Left lung (tissue), 10 donors: Measurements from ENCODE around the gene GNA15. TPM values are rescaled to one million over a fixed set of nuclear protein-coding genes. Genes with fewer than 3 reads are reported as not detected.

Source experiments
- ATAC-seq: fragments of 200-7000 bp; cut with Tn5 transposase; one replicate; pipeline ENCODE4 v1.9.1; 2020; ENCODE audit warnings: moderate library complexity
- DNase-seq, 4 donors: peaks; one replicate each; pipeline ENCODE4 v3.0.0-alpha.2; 2013 to 2020
- H3K27ac ChIP-seq, 2 donors: fragments of 200-600 bp; sonication (generic) in 1 of 2; one replicate each; pipeline versions ENCODE4 v1.5.0 to v1.8.0; 2020 to 2021
- H3K27me3 ChIP-seq, 2 donors: fragments of 200-600 bp; sonication (generic) in 1 of 2; one replicate each; pipeline versions ENCODE4 v1.5.0 to v1.8.0; 2020 to 2021
- H3K36me3 ChIP-seq, 2 donors: fragments of 200-600 bp; sonication (generic) in 1 of 2; one replicate each; pipeline versions ENCODE4 v1.5.0 to v1.8.0; 2020 to 2021
- H3K4me1 ChIP-seq, 2 donors: fragments of 200-600 bp; one replicate each; pipeline ENCODE4 v1.8.0; 2021
- H3K4me3 ChIP-seq, 2 donors: fragments of 200-600 bp; sonication (generic) in 1 of 2; one replicate each; pipeline versions ENCODE4 v1.5.0 to v1.8.0; 2020 to 2021; ENCODE audit warnings: mild to moderate bottlenecking in 1 of 2
- H3K9me3 ChIP-seq, 2 donors: fragments of 200-600 bp; sonication (generic) in 1 of 2; one replicate each; pipeline versions ENCODE4 v1.5.0 to v1.8.0; 2020 to 2021
- CTCF ChIP-seq, 2 donors: fragments of 200-600 bp; sonication (generic) in 1 of 2; IDR thresholded peaks; one replicate each; pipeline versions ENCODE4 v1.5.0 to v1.8.0; 2021; ENCODE audit warnings: antibody characterized with exemption in 2 of 2
- intact Hi-C, 2 donors: fragments of 100-400 bp; cut with DNase I; formaldehyde crosslinking; loops; one replicate each; pipeline versions ENCODE4 v1.11.2 to v1.14.2; 2022
- polyA plus RNA-seq, 6 donors: library from polyadenylated mRNA; unstranded; fragments of 120-200 nt; gene quantifications; one replicate each; pipeline ENCODE4 v1.2.1, GENCODE V29; 2013; ENCODE audit not compliant: insufficient read length in 6 of 6
- total RNA-seq, 2 donors: library from RNA; stranded (reverse); fragmentation: NEBNext Ultra II Directional; extraction: Animal tissue kit (Norgen Biotek cat#: 25700); gene quantifications; one replicate each; pipeline ENCODE4 v1.2.1, GENCODE V29; 2021
- donor health status: DM: no; HTN: yes; CAD: no.
- donor health status: DM: no; HTN: no; CAD: no.

Gene GNA15
- total and polyA plus RNA-seq, 8 donors: 1.8 to 35.9 (median 2.8) TPM

- Histone ChIP-seq H3K9me3 (no peaks in the 10 kb centered on the region), H3K4me3 (peak overlapping the region; percentile 21 to 63), H3K27me3 (no peaks in the 10 kb centered on the region), H3K36me3 (no peaks in the 10 kb centered on the region), H3K27ac (peak overlapping the region; percentile 85 to 97), H3K4me1 (peaks cover 8 to 79% of the 10 kb centered on the region in 2 donors)
- DNase-seq: peak in 1 of 4 donors; percentile 85
- TF ChIP-seq CTCF (IDR thresholded peaks at IDR 0.05): no peak
- no peak for ATAC-seq
- intact Hi-C loops: no loop called here
These were observed 43.3 kb downstream of the GNA15 start for GRCh38 chr19:3178973-3179738.

- intact Hi-C loops: no loop called here
- peak in 1 of 4 donors; percentile 81 for DNase-seq
- no peaks in the 10 kb centered on the region for H3K36me3 ChIP-seq
- peak overlapping the region; percentile 85 to 97 for H3K27ac ChIP-seq
- H3K9me3 ChIP-seq: no peaks in the 10 kb centered on the region
- H3K4me3 ChIP-seq: peak overlapping the region; percentile 3 to 63
- no peak for TF ChIP-seq CTCF (IDR thresholded peaks at IDR 0.05)
- H3K4me1 ChIP-seq: peaks cover 8 to 85% of the 10 kb centered on the region in 2 donors
- no peaks in the 10 kb centered on the region for H3K27me3 ChIP-seq
- no peak for ATAC-seq
These were observed 44.0 kb downstream of the GNA15 start for GRCh38 chr19:3179739-3180293.

- DNase-seq: peak in 1 of 4 donors; percentile 46
- H3K27me3 ChIP-seq: no peaks in the 10 kb centered on the region
These were observed 48.1 kb downstream of the GNA15 start for GRCh38 chr19:3183721-3184641.

GRCh38 chr19:3184847-3185460 is 49.1 kb downstream of the GNA15 start:
- DNase-seq: peak in 2 of 4 donors; percentile 79 to 80
- H3K9me3 ChIP-seq: no peaks in the 10 kb centered on the region
- H3K4me3 ChIP-seq: peak overlapping the region; percentile 72 to 99
- peaks cover 0 to 15% of the 10 kb centered on the region in 2 donors for H3K36me3 ChIP-seq
- peak overlapping the region in 1 of 2 donors; percentile 87 for H3K27ac ChIP-seq
- TF ChIP-seq CTCF (IDR thresholded peaks at IDR 0.05): no peak
- H3K4me1 ChIP-seq: peaks cover 13 to 89% of the 10 kb centered on the region in 2 donors
- ATAC-seq: peak; percentile 62
- H3K27me3 ChIP-seq: no peaks in the 10 kb centered on the region
- intact Hi-C loops: no loop called here

More at GRCh38 chr19:3183721-3184641, 48.1 kb downstream of the GNA15 start:
- no peak for ATAC-seq
- no peak overlapping the region for H3K4me3 ChIP-seq
- peak overlapping the region in 1 of 2 donors; percentile 87 for H3K27ac ChIP-seq
- TF ChIP-seq CTCF (IDR thresholded peaks at IDR 0.05): no peak
- intact Hi-C loops: no loop called here
- H3K36me3 ChIP-seq: peaks cover 0 to 6% of the 10 kb centered on the region in 2 donors
- peaks cover 13 to 89% of the 10 kb centered on the region in 2 donors for H3K4me1 ChIP-seq
- no peaks in the 10 kb centered on the region for H3K9me3 ChIP-seq
